Inflammatory macrophage treated with lipopolysaccharide for 4 hours (primary cell): Measurements from ENCODE around the gene SPTB.
A peak's percentile ranks its signal among the peaks of the same experiment; 100 is the strongest.

Experiments used
- DNase-seq: peaks from one replicate; pipeline ENCODE4 v3.0.0-alpha.2; 2020

Gene SPTB

DNA sequence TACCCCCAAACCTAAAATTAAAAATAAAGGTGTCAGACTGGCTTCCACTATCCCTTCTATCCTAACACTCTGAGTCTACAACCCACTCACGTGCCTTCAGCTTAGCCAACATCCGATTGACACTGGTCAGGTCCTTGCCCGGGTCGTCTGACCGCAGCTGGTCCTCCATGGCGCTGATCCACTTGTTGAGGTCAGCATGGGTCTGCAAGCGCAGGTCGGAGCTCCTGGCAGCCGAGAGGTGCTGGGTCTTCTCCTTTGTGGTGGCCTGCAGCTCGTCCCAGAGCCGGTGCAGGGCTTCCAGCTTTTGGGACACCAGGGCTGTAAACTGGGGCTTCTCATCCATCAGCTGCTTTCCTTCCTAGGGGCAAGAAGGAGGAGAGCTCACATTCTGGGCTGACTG is 97.5 kb downstream of the SPTB start:
- DNase-seq, result no peak

DNA sequence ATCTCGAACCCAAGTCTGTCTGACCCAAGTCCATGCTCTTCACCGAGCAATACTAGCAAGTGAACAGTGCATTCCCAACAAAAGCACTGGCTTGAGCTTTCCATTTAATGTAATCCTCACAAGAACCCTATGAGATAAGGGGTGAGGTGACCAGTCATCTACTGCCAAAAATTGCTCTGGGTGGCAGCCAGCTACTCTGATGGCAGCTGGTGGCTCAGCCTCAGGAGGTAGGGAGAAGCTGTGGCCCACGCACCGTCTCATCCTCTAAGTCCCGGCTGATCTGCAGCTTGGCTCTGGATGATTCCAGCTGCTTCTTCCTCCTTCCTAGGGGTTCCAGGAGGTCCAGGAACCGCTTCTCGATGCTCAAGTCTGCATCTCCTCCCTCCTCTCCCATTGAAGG is 100.2 kb downstream of the SPTB start:
- DNase-seq, result no peak

DNA sequence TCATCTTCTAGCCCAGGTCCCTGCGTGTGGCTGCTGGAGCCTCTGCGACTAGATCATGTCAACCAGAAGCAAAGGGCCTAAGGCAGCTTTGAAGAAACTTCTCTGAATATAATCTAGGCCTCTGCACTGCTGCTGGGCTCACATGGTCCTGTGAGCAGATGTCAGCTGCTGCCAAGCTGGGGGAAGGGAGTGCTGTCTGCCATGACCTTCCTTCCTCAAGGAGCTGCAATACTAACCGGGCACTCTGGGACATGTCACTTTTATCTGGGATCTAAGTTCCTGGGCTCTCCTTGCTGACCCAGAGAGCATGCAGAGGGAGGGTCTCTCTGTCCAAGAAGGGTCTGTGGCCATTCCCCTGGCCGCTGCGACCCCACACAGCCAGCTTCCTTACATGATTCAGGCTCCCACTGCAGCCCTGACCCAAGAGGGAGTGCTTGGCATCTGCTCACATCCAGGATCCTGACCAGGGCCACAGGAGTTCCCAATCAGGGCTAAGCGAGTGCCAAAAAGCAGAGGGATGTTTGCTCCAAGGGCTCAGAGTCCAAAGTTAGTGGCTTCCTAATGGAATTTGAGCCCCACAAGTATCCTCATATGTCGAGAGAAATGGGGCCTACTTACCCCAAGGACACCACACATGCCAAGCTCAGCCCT is 101.5 kb downstream of the SPTB start:
- no peak for DNase-seq

DNA sequence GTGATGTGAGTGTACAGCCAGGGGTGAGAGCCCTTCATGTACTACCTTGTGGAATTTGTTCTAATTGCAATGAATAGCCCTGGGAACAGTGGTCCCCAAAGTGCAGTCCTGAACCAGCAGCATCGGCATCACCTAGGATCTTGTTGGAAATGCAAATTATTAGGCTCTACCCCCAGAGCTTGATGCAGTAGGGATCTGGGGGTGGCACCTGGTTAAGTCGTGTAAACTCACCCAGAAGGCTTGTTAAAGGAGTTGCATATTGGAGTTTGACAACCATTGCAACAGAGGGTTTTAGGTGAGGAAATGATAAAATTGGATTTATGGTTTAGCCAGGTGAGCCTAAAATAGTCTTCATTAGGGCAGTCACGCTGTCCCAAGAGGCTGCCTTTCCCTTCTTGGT is 102.2 kb downstream of the SPTB start:
- DNase-seq, result no peak

DNA sequence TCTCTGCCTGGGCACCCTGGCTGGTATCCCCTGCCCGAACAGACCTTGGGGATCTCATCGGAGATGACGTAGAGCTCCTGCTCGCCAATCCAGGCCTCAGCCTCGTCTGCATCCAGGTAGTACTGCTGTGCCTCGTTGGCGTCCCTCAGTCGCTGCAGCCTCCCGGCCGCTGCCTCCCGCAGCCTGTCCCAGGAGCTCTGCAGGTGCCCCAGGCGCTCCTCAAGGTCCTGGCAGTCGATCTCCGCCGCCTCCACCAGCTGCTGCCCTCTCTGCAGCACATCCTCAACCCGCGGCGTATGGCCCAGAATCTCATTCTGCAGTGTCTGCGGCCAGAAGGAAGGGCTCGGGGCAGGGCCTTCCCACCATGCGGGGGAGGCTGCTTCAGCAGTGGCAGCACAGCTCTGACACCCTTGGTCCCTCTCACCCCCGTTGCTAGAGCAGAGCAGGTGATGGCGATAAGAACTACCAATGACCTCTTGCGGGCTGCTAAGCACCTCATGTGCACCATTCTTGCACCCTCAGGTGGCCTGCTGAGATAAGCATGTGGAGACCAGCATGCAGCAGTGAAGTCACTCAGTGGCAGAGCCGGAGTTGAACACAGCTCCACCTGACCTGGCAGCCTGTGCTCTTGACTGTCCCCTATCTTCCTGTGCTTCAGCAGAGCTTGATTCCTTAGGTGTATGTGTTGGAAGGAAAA is 104.5 kb downstream of the SPTB start:
- DNase-seq, result no peak

DNA sequence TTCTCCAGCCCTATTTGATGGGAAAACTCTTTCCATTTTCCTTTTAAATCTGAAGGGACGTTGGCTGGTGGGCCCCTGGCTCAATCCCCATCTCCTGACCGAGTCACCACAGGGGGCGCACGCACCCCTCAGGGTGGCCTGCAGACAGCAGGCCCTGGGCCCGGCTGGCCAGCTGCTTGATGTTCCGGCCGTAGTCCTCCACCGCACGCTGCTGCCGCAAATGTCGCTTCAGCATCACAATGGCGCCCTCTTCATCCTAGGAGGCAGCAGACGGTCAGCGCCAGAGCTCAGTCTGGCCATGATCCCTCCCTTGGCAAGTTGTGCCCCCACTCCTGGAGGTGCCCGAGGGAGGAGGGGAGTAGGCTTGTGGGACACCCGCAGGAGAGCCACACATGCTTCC is 105.4 kb downstream of the SPTB start:
- no peak for DNase-seq

DNA sequence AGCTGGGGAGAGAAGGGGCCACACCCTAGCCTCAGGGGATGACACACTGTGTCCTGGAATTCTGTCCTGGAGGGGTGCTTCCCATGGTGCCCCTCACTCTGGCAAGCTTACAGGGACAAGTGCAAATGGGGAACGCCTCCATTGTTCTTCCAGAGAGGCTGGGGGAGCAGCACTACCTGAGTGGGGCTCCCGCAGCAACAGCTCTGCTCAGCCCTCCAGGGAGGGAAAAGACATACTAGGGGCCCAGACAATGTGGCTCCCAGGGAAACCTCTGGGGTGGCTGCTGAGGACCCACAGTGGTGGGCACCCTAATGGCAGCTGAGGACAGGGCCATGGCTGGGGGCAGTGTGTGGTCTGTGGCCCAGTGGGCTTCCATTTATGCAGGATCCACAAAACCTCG is 106.1 kb downstream of the SPTB start:
- DNase-seq, result no peak

DNA sequence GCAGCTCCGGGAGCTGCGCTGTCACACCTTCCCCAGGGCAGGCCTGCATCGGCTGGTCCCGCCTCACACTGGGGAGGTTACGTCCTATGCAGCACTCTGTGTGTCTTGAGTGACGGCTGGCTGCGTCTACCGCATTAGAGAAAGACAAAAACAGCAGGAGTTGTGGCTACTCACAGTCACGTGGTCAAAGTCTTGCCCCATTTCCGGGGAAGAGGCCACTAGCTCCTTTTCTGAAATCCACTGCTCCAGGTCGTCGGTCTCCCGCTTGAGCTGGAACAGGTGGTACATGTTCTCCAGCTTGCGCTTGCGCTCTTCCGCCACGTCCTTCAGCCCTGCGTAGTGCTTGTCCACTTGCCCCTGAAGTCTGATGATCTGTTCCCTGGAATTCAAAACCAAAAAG is 106.7 kb downstream of the SPTB start:
- no peak for DNase-seq

DNA sequence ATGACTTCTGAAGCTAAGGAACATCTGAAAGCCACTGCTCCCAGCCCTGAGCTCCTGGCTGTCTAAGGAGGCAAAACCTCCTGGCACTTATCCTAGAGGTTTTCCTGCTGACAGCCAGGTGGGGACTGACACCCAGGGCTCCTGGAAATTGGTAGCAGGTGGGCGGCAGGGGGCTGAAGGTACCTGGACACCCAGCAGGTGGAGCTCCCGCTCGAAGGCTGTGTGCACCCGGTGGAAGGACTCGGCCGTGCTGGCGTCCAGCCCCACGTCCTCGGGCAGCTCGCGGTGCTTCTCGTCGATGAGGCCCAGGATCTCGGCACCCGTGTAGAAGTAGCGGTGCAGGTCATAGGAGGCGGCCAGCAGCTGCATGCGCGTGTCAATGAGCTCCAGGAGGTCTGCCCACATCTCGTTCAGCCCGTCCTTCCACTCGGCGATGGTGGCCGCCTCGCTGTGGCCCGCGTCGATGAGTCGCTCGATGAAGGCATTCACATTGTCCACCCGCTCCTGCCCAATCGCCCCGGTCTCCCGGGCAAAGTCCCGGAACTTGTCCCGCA is 107.2 kb downstream of the SPTB start:
- no peak for DNase-seq

DNA sequence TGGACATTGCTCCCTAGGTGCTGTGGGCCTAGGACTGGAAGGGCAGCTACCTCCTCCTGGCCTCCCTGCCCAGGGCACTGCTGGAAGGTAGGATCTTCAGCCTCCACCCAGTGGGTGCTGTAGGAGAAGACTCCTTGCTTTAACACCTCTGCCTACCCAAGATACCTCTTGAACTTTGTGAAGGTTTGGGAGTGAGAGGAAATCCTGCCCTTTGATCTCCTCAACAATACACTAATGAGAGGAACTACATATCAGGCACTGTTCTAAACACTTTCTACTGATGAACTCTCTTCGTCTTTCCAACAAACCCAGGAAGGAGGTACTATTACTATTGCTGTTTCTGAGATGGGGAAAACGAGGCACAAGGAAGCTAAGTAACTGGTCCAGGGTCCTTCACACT is 108.5 kb downstream of the SPTB start:
- no peak for DNase-seq

DNA sequence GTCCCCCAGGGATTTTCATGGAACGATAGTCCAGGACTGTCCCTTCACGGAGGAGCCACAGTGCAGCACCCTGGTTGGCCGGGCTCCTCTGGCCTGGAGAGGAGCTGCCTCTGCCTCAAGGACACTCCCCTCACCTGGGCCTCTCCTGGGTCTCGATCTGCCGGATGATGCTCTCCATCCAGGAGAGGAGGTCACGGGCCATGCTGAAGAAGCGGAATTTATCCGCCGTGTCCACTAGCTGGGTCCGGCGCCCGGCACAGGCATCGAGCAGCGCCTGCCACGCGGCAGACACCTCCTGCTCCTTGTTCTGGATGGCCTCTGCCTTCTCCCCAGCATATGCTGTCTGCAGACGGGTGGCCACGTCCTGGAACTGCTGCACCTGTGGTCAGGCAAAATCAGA is 109.0 kb downstream of the SPTB start:
- no peak for DNase-seq

DNA sequence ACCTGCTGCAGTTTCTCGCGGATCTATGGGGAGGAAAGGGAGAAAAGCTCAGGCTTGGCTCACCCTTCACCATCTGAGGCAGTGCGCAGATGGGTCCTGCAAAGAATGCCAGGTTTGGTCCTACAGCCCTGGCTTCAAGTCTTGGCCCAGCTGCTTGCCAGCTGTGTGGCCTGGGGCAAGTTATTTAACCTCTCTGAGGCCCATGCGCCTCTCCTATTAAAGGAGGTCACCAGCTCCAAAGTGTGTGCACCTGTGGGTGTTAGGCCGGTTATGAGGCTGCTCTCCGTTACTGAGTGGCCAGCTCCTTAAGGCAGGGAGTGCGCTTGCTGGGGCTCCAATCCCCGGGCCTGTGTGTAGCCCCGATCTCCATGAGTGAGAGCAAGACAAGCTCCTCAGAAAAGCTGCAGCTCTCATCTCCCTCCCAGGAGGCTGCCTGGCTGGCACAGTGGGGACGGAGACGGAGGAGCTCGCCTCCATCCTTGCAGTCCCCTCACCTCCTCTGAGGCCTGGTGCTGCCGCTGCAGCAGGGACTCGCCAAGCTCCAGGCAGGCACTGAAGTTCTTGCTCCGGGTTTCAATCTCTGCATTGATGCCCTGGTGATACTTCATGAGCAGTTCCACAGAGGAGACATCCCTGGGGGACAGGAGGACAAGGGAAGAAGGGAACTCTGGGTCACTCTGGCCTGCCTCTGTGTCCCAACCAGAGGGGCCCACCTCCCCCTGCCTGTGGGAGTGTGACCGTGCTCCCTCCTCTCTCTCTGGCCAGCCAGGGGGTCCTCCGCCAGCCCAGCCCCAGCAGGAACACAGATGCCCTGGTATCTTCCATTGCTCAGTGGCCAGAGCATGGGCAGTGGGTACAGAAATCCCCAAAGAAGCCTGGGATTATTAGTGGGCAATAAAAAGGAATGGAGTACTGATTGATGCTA is 110.3 kb downstream of the SPTB start:
- DNase-seq, result no peak

DNA sequence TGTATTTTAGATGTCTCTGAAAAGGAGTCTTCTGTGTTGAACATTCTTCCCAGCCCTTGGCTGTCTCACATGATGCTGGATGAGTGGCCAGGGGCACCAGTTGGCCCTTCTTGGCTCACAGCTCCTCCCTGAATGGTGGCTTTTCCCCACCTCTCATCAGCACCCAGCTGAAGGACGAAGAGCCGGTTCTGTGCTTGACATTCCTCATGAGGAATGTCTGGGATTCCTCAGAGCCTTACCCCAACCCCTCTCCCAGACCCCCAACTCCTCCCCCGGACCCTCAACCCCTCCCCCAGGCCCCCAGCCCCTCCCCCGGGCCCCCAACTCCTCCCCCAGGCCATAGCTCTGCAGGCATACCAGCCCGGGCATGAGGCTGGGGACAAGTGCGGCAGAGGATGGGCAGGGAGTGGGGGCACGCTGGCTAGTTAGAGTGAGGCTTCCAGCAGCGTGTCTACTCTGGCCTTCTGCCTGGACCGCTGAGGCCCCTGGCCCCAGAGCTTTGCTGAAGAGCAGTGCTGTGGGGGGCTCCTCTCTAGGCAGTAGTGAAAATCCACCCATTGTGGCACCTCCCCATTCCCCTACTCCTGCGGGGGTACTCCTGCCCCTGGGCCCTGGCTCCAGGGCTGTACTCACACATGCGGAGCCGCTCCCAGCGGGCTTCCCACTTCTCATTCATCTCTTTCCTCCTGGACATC is 111.2 kb downstream of the SPTB start:
- DNase-seq, result no peak

DNA sequence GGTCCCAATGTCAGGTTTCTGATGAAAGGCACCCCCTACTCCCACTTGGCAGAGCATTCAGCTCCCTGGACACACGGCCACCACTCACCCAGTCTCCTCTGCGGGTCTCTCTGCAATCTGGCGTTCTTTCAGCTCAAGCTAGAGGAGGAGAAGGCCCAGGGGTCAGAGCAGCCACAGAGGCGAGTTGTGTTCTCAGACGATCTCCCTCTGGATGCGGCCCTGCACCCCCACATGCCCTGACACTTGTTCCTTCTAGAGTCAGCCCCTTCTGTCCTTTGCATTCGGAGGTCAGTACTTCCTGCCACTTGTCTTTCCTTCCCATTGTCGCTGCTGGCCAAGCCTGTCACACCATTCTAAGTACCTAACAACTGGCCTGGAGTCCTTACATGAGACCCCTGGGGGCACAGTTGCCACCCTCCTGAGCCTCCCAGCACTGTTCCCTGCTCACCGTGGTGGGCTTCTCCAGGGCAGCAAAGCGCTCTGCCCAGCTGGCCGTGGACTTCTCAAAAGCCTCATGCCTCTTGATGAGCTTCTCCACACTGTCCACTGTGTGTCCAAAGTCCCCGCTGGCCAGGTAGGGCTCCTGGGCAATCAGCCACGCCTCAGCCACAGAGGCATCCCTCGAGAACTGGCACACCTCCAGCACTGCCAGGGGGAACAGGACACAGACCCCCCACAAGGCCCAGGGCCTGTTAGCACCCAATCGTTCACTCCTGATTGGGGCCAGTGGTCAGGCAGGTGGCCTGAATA is 112.3 kb downstream of the SPTB start:
- DNase-seq, result no peak

DNA sequence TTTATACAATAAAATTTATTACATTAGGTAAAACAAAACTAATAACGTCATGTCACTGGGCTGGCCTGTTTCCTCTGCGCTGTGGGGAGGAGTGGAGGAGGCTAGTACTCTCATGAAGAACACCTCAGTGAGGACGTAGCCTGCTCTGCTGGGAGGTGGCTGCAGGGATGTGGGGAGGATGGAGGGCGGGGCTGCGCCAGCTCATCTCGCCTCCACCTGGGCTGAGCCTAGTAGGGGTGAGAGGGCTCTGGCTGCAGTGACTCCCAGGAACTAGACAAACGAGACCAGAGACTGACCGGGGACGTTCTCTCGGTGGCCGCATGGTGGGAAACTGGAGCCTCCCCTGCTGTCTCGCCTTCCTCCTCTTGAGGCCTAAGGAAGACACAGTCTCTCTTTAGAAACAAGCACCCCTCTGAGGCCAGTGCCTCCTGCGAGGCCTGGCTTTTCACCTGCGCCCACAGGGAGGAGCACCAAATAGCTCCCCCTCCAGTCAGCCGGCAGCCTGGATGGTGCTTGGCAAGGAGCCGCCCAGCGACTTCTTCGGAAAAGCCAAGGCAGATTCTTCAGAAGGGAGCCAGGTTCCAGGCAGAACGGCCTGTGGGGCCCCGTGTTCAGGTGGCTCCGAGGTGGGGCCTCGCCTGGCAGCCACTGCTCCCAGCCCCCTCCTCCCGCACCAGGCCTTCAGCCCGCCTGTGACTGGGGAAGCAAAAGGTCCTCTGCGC is 113.1 kb downstream of the SPTB start:
- no peak for DNase-seq

DNA sequence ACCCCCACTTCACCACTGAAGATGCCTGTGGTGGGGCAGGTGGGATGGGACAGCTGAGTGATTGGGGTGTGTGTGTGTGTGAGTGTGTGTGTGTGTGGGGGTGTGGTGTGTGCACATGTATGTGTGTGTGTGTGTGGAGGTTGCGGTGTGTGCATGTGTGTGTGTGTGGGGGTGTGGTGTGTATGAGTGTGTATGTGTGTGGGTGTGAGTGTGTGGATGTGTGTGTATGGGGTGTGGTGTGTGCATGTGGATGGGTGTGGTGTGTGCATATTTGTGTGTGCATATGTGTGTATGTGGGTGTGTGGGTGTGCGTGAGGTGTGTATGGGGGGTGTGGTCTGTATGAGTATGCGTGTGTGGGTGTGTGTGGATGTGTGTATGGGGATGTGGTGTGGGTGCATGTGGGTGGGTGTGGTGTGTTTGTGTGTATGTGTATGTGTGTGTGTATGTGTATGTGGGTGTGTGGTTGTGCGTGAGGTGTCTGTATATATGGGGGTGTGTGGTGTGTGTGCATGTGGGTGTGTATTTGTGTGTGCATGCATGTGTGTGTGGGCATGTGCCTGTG is 113.9 kb downstream of the SPTB start:
- DNase-seq, result no peak

DNA sequence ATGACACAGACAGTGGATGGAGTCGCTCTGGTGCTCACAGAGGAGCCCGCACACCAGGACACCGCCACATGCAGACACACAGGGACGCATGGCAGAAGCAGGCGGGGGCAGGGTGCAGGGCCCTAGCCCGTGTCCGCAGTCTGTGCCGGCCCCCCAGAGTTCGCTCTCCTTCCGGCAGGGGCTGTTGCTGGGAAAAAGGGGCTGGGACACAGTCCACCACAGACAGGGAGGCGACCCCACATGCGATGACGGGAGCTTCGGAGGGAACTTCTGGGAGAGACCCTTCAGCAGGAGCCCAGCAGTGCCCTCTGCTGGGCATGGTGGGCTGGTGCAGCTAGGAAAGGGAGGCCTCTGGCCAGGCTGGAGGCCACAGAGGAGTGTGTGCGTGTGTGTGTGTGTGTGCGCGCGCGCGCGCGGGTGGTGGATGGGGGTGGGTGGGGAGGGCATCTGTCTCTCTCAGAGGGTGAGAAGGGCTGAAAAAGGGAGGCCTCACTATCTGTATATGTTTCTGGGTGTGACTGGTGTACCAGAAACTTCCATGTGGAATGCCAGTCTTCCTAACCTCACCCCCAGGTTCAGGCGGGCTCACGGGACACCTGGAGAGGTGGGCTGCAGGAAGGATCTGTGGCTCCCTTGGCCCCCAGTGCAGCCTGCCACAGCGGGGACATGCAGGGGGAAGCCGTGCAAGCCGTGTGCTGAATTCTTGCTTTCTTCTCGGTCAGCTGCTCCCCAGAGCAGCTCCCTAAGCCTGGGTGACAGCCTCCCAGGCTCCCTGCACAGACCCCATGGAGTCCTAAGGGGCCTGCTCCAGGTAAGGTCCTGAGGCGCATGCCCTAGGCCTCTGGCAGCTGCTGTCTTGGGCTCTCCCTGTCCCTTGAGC is 114.8 kb downstream of the SPTB start:
- DNase-seq, result peak; percentile 62

DNA sequence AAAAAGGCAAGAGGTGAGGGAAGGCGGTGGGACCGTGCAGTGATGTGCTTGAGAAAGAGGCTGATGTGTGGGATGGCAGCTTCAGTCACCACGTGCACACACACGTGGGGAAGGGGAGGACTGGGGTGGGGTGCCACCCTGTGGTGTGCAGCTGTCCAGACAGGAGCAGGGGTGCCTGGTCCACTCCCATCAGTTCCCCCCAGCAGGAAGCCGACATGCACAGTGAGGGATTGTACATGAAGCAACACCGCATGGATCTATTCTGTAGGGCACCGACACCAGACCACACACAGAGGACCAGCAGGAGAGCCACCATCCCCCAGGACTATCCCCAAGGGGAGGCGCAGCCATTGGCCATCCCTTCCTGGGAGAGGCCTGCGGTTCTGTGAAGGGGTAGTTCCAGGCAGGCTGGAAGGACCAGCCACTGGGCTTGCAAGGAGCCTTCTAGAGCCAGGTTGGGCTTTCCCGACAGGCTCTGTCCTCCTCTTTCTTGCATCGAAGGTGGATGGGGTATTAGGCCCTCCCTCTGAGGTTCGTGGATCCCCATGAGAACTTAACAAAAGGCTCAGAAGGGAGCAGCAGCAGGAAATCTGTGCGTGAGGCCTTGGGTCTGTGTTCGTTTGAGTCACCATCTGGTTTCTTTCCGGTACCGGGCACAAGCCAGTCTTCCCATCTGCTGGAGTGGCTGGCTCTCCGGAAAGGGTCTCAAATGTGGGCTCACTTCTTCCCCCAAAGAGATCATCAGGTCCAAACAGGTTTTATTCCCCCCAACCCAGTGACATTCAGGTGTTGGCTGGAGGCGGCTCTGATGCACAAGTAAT is 115.7 kb downstream of the SPTB start:
- DNase-seq, result peak; percentile 3
